Bone marrow (tissue), 2 donors: Measurements from ENCODE around the gene SUMF2.
A peak's percentile ranks its signal among the peaks of the same experiment; 100 is the strongest.
"Not testable (repeated sequence)": the region's sequence is repeated elsewhere in the genome, so short reads cannot be mapped to it uniquely, and the experiment has no call there.

ENCODE experiments used
- DNase-seq, 2 donors: peaks; one replicate each; lab custom pipeline; 2025; lab: John Stamatoyannopoulos, UW

Gene SUMF2

DNA sequence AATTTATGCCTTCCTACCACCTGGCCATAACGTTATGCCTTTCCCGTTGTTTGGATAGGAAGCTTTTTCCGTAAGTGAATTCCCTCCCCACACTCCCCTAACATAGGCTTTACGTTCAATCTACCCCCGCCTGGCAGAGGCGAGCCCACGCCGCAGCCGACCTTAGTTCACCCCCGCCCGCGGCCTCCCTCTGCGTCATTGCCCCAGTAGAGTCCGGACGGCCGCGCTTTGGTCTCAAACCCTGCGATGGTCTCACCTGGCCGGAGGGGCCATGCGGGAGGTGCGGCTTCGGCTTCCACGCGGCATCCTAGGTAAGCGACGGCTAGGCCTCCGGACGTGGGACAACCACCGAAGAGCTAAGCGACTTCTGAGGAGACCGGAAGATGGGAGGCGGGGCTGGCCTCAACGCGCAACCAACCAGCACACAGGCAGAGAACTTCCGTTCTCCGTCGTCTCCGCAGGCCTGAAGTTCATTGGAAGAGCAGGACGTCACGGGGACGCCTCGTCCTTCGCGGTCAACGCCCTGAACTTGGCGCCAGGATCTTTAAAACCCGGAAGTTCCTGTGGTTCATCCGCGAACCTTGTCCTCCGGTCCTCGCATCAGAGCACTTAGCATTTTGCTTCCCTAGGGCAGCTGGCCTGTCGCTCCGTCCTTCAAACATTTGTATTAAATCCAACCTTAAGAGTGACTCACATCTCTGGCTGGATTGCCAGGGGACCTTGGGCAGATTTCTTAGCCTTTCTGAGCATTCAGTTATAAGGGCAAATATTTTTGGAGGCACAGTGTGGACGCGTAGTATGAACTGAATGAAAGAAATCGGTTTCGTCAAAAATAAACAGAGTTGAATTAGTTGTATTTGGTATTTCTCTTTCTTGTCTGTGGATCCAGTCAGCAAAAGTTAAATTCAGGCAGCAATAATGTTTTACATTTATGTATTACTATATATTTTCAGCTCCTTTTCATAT, 42.3 kb downstream of the SUMF2 start, which contains the start of gene CHCHD2:
Gene CHCHD2, minus strand, starts transcription at position 369 of the 966 bp plus-strand sequence. Its CDS starts 63 bp downstream, at position 306.
- DNase-seq: peak; percentile 72 to 98

DNA sequence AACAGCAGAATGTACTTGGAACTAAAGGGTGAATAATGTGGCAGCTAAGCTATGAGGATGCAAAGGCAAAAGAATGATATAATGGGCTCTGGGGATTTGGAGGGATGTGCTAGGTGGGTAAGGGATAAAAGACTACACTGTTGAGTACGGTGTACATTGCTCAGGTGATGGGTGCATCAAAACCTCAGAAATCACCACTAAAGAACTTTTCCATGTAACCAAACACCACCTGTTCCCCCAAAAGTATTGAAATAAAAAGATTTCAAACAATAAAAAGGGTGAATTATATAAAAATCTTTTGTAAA, 43.8 kb downstream of the SUMF2 start:
- DNase-seq: no peak

DNA sequence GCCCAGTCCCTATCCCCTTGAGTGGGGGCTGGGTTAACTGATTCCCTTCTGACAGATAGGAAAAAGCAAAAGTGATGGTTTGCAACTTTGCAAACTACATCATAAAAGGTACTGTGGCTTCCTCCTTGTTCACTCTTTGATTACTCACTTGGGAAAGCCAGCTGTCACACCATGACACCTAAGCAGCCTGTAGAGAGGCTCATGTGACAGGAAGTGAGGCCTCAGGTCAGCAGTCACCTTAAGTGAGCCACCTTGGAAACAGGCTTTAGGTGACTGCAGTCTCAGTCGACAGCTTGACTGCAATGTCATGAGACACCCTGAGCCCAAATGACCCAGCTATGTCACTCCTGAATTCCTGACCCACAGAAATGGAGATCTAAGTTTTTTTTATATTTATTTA, 46.5 kb downstream of the SUMF2 start:
- no peak for DNase-seq

DNA sequence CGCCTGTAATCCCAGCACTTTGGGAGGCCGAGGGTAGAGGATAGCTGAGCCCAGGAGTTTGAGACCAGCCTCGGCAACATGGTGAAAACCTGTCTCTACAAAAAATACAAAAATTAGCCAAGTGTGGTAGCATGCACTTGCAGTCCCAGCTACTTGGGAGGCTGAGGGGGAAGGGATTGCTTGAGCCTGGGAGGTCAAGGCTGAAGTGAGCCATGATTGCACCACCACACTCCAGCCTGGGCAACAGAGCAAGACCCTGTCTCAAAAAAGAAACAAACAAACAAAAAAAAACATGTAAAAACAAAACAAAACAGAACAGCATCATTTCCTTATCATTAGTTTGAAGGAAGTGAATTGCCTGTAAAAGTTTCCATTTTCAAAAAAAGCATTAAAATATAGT, 48.2 kb downstream of the SUMF2 start:
- not testable (repeated sequence) for DNase-seq

DNA sequence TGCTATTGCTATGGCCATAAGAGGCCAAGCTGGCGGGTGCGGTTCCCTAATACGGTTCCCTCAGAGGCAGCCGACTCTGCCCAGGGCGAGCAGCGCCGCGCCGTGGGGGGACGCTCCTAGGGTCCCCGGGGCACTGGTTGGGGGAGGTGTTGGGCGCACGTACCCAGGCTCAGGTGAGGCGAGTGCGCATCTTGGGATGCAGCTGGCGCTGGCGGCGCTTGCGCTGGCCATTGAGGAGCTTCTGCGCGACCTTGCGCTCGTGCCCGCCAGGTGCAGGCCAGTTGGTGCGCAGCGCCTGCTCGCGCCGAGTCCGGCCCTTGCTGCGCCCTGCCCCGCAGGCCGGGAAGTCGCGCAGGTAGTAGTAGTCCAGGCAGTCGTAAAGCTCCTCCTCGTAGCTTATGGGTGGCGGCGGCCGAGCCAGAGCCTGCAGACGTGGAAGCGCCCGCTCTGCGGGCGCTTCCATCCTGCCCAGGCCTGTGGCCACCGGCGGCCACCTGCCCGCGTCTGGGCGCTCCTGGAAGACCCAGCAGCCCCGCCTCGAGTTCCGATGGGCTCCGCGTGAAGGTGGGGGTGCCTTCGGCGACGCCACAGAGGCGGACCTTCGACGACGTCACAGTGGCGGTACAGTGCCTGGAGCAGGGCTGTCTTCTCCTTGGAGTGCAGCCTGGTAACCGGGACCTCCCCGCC, 51.9 kb downstream of the SUMF2 start, which contains the start of gene NUPR2:
Gene NUPR2, minus strand, starts transcription at position 566 of the 687 bp plus-strand sequence. Its CDS starts 103 bp downstream, at position 463.
- no peak for DNase-seq

DNA sequence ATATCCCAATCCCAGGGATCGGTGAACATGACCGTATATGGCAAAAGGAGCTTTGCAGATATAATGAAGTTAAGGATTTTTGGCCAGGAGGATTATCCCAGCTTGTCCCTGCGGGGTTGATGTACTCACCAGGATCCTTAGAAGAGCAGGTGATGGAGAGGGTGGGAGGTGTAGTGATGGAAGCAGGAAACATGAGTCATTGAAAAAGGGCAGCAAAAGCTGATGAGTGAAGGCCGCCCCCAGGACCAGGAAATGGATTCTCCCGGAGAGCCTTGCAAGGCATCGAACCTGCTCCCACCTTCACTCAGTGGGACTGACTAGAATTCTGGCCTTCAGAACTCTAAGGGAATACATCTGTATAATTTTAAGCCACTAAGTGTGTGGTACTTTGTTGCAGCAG, 57.4 kb downstream of the SUMF2 start:
- DNase-seq: no peak

DNA sequence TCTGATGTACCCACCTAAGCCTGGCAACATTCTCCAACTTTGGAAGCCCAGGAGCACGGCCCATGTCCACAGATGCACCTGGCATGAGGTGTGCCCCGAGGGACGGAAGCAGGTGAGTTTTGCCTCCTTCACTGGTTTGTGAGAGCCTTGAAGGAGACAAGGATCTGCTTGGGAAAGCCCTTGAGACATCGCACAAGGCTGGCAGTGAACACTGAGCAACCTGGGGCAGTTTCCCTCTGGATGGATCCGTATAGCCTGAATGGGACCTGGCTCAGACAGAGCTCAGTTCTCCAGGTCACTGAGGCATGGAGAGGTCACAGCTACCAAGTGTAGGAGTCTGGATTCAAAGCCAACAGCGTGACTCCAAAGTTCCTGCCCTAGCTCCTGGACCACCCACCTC, 60.9 kb downstream of the SUMF2 start:
- no peak for DNase-seq

DNA sequence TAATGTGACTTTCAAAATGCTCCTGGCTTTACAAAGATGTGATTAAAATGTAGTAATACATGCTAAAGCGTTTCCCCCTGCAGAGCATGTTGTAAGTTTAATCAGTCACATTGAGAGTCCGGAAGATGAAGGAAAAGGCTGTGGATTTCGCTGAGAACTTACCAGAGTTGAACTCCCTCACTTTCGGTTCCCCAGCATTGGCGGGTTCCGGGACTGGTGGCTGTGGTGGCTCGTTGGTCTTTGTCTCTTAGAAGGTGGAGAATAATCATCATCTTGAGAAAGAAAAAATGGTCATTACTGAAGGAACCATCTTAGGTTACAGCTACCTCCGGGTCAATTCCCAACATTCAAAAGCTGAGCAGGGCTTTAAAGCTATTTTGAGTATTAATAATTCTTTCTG, 61.7 kb downstream of the SUMF2 start:
- no peak for DNase-seq

DNA sequence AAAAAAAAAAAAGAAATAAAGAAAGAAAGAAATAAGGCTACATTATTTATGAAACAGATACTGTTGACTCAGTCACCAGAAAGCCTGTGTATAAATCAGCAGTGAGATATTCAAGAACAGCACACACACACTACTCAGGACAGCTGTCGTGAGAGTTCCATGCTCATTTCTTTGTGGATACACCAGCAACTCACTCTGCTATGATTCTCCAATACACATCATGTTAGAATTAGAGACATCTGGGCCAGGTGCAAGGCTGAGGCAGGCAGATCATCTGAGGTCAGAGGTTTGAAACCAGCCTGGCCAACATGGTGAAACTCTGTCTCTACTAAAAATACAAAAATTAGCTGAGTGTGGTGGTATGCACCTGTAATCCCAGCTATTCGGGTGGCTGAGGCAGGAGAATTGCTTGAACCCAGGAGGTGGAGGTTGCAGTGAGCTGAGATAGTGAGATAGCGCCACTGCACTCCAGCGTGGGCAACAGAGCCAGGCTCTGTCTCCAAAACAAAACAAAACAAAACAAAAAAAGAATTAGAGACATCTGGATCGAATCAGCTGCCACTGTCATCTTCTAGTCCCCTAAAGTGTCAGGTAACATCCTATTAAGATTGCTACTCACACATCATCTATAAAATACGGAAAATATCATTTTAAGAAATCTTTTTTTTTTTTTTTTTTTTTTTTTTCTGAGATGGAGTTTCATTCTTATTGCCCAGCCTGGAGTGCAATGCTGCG, 63.3 kb downstream of the SUMF2 start:
- DNase-seq: no peak
